HG03280 (cell line): ENCODE measurements around the gene HOXD10.

Experiments
- ATAC-seq: cut with Tn5 transposase; IDR thresholded peaks from one replicate; pipeline ENCODE4 v1.9.1; 2021; ENCODE audit warnings: mild to moderate bottlenecking, moderate library complexity; ENCODE audit not compliant: unreplicated experiment

HOXD10 gene

GRCh38 chr2:176105730-176106580, 10.6 kb upstream of the HOXD10 start:
- no peak for ATAC-seq

GRCh38 chr2:176106581-176107539, 9.7 kb upstream of the HOXD10 start, which contains the start of gene HOXD11:
HOXD11 (plus strand) TSS chr2:176107280; CDS start chr2:176107356, 76 bp downstream.
- no peak for ATAC-seq

GRCh38 chr2:176107731-176108181, 8.8 kb upstream of the HOXD10 start:
- no peak for ATAC-seq

GRCh38 chr2:176109192-176109901, 7.2 kb upstream of the HOXD10 start:
- ATAC-seq: no peak

- no peak for ATAC-seq
These were observed 6.6 kb upstream of the HOXD10 start for GRCh38 chr2:176109946-176110345.

- no peak for ATAC-seq
These were observed 5.9 kb upstream of the HOXD10 start for GRCh38 chr2:176110415-176111308.

- ATAC-seq: peak; percentile 51
These were observed 5.3 kb upstream of the HOXD10 start for GRCh38 chr2:176111309-176111663.

GRCh38 chr2:176111846-176112374, 4.7 kb upstream of the HOXD10 start:
- ATAC-seq: no peak

- ATAC-seq: no peak
These were observed 3.9 kb upstream of the HOXD10 start for GRCh38 chr2:176112375-176113302.

- no peak for ATAC-seq
These were observed 2.3 kb upstream of the HOXD10 start for GRCh38 chr2:176114120-176114929.

- ATAC-seq: no peak
These were observed 1.5 kb upstream of the HOXD10 start for GRCh38 chr2:176114930-176115625.

- no peak for ATAC-seq
These were observed 714 bp downstream of the HOXD10 start for GRCh38 chr2:176117162-176117822.

GRCh38 chr2:176117823-176118371, 1.3 kb downstream of the HOXD10 start:
- ATAC-seq: no peak

GRCh38 chr2:176118601-176119339, 2.2 kb downstream of the HOXD10 start:
- ATAC-seq: no peak

- ATAC-seq: no peak
These were observed 4.0 kb downstream of the HOXD10 start for GRCh38 chr2:176120364-176121189.
